ENCODE measurements around the gene TCEAL8. TPM values are rescaled to one million over a fixed set of nuclear protein-coding genes. Genes with fewer than 3 reads are reported as not detected.

Gene TCEAL8
- total and polyA plus RNA-seq, 11 donors, result 38.2 to 60.1 (median 50.9) TPM

DNA sequence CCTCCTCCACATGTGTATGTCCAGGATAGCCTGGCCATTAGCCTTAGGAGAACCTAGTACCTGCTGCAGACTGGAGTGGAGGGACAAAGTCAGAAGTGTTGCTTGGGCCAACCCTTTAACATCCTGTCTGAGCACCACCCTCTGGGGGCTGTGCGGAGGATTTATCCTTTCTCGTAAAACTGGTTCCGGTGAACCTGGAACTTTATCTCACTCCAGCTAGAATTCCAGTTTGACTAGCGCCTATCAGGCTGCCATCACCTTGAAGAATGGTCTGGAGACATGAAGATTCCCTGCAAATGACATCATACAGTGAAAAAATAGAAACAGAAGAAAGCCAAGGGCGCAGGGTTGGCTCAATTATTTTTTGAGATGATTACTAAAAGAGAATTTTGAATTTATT lies 4.0 kb downstream of the TCEAL8 start:
- TF ChIP-seq, protein P1, sequence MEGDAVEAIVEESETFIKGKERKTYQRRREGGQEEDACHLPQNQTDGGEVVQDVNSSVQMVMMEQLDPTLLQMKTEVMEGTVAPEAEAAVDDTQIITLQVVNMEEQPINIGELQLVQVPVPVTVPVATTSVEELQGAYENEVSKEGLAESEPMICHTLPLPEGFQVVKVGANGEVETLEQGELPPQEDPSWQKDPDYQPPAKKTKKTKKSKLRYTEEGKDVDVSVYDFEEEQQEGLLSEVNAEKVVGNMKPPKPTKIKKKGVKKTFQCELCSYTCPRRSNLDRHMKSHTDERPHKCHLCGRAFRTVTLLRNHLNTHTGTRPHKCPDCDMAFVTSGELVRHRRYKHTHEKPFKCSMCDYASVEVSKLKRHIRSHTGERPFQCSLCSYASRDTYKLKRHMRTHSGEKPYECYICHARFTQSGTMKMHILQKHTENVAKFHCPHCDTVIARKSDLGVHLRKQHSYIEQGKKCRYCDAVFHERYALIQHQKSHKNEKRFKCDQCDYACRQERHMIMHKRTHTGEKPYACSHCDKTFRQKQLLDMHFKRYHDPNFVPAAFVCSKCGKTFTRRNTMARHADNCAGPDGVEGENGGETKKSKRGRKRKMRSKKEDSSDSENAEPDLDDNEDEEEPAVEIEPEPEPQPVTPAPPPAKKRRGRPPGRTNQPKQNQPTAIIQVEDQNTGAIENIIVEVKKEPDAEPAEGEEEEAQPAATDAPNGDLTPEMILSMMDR (IDR thresholded peaks at IDR 0.05), result no peak
- TF ChIP-seq POLR2A (IDR thresholded peaks at IDR 0.05), result no peak
- Histone ChIP-seq H3K9me3 (no peaks in the 10 kb centered on the region), H3K27ac (no peak overlapping the region), H3K4me1 (peaks cover 0 to 15% (median 5%) of the 10 kb centered on the region in 12 donors), H3K36me3 (peaks cover 0 to 13% (median 0%) of the 10 kb centered on the region in 9 donors), H3K4me3 (no peak overlapping the region), H3K27me3 (peaks cover 0 to 10% (median 0%) of the 10 kb centered on the region in 9 donors)
- DNase-seq (no peak), ATAC-seq (no peak)
- 29 to 61% (median 52%) methylated on average over 5 of the region's 5 CpGs for WGBS, 4 donors
- intact Hi-C loops (cut with DNase I), result loop anchor here in 5 of 10 donors (5.0 kb wide), 2 partner anchors 34 to 39 kb away; partner anchors contain the start of gene BEX4 (in 3 of the 5)

DNA sequence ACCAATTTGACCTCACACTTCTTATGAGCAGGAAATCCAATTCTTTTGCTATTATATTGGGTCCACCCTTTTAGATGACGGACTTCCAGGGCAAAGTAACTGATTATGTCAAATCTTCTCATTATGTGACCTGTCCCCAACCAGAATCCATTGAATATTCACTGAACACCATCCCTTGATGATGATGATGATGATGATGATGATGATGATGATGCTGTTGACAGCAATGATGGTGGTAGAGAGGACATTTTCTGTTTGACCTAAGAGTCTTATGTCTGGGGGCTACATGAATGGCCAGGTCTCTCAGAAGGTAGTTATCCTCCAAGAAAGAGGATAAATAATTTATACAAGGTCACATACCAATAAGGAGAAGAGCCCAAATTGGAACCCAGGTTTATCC lies 5.2 kb downstream of the TCEAL8 start:
- H3K27ac ChIP-seq, result no peak overlapping the region
- TF ChIP-seq, protein P1 (IDR thresholded peaks at IDR 0.05), result no peak
- ATAC-seq (no peak), DNase-seq (no peak)
- H3K36me3 ChIP-seq, result peaks cover 0 to 13% (median 0%) of the 10 kb centered on the region in 9 donors
- H3K27me3 ChIP-seq, result peaks cover 0 to 13% (median 0%) of the 10 kb centered on the region in 9 donors
- intact Hi-C loops (cut with DNase I), result loop anchor here in 8 of 10 donors (2.0 to 5.0 kb wide), 3 partner anchors 33 to 39 kb away; partner anchors contain the start of gene BEX4 (in 3 of the 8)
- 40 to 97% (median 78%) methylated on average over 1 of the region's 1 CpG for WGBS, 4 donors
- no peaks in the 10 kb centered on the region for H3K9me3 ChIP-seq
- no peak overlapping the region for H3K4me3 ChIP-seq
- peaks cover 0 to 15% (median 5%) of the 10 kb centered on the region in 12 donors for H3K4me1 ChIP-seq

DNA sequence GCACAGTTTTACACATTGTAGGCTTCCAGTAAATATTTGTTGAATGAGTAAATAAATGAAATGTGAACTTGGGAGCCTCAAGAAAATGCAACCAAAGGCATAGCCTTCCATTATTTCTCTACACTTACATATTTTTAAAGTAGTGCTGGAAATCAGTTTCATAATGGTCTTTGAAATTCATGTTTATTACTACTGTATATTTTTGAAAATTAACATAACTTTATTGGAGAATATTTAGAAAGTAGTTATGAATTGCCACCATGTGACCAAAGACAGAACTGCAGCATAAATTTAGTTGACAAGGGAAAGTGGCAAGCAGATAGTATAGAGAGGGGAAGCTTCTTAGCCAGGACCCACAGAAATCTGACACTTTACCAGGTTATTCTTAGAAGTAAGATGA lies 6.4 kb downstream of the TCEAL8 start:
- H3K36me3 ChIP-seq, result peaks cover 0 to 13% (median 0%) of the 10 kb centered on the region in 9 donors
- ATAC-seq (no peak), DNase-seq (no peak)
- H3K27ac ChIP-seq, result no peak overlapping the region
- peaks cover 0 to 17% (median 0%) of the 10 kb centered on the region in 9 donors for H3K27me3 ChIP-seq
- H3K4me3 ChIP-seq, result no peak overlapping the region
- no peaks in the 10 kb centered on the region for H3K9me3 ChIP-seq
- peaks cover 0 to 13% (median 5%) of the 10 kb centered on the region in 12 donors for H3K4me1 ChIP-seq
- intact Hi-C loops (cut with DNase I), result loop anchor here in 3 of 10 donors (2.0 to 5.0 kb wide), 2 partner anchors 36 to 38 kb away; no protein-coding TSS in a partner anchor
- TF ChIP-seq, protein P1 (IDR thresholded peaks at IDR 0.05), result peak in 10 of 12 donors; percentile 20 to 50 (median 34)
- no peak for TF ChIP-seq POLR2A (IDR thresholded peaks at IDR 0.05)

DNA sequence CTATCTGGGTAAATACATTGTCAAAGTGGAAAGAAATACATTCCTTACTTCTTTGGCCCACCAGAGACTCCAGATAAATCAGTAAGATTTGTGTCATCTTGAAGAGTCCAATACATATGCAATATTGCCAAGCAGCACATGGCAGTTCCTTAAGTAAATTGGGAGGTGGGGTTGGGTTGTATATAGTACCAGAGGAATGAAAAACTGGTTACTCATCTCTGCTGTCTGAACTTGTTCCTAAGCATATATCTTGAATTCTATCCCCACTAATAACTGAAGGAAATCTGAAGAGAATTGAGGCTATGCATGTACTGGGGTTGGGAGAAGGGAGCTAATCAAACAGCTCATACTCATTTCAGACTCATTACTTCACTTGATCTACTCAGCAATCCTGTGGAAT lies 14.8 kb downstream of the TCEAL8 start:
- no peaks in the 10 kb centered on the region for H3K4me1 ChIP-seq
- DNase-seq (no peak), ATAC-seq (no peak)
- no peak overlapping the region for H3K4me3 ChIP-seq
- peaks cover 0 to 25% (median 0%) of the 10 kb centered on the region in 9 donors for H3K27me3 ChIP-seq
- intact Hi-C loops (cut with DNase I), result no loop called here
- no peaks in the 10 kb centered on the region for H3K36me3 ChIP-seq
- TF ChIP-seq POLR2A (IDR thresholded peaks at IDR 0.05), result no peak
- TF ChIP-seq, protein P1 (IDR thresholded peaks at IDR 0.05), result no peak
- no peak overlapping the region for H3K27ac ChIP-seq
- no peaks in the 10 kb centered on the region for H3K9me3 ChIP-seq
